GM12878 (cell line): ENCODE measurements around the gene RBSN.

Experiments
- BACH1 ChIP-seq: fragments of 450-650 bp; IDR thresholded peaks from 2 replicates; pipeline ENCODE4 v1.6.1; 2017; ENCODE audit warnings: mild to moderate bottlenecking, borderline replicate concordance
- CTCF ChIP-seq, 3 experiments: IDR thresholded peaks in 2 of 3; conservative IDR thresholded peaks in 1 of 3; 2 replicates each; pipeline ENCODE4 v1.5.1; 2011; ENCODE audit warnings: low read depth in 3 of 3, low read length in 3 of 3, mild to moderate bottlenecking in 3 of 3, control low read depth in 2 of 3, moderate library complexity in 2 of 3, inconsistent platforms in 1 of 3, mixed read lengths in 1 of 3; ENCODE audit not compliant: control insufficient read depth in 2 of 3, insufficient read depth in 1 of 3; ENCODE audit errors: extremely low read depth in 1 of 3
- DPF2 ChIP-seq: fragments of 450-650 bp; IDR thresholded peaks from 2 replicates; pipeline ENCODE4 v1.6.1; 2017; ENCODE audit warnings: mild to moderate bottlenecking
- EP300 ChIP-seq, 2 experiments: fragments of 150-350 bp in 1 of 2; IDR thresholded peaks; 2 replicates each; pipeline ENCODE4 v1.6.1; 2011 to 2012; ENCODE audit warnings: low read depth in 2 of 2, low read length in 2 of 2, borderline replicate concordance in 1 of 2, improper control_type of control experiment in 1 of 2, inconsistent platforms in 1 of 2; ENCODE audit not compliant: control insufficient read depth in 1 of 2
- JUNB ChIP-seq: IDR thresholded peaks from 2 replicates; pipeline ENCODE4 v1.6.1; 2016; ENCODE audit warnings: antibody characterized with exemption, mild to moderate bottlenecking
- KAT2A ChIP-seq: conservative IDR thresholded peaks from 2 replicates; pipeline ENCODE4 v1.6.1; 2011; ENCODE audit warnings: low read depth, low read length; ENCODE audit not compliant: control insufficient read depth
- KDM1A ChIP-seq: fragments of 200-600 bp; sonication (generic); IDR thresholded peaks from 2 replicates; pipeline ENCODE4 v1.6.1; 2016; ENCODE audit warnings: borderline replicate concordance
- LARP7 ChIP-seq: fragments of 450-650 bp; IDR thresholded peaks from 2 replicates; pipeline ENCODE4 v1.6.1; 2017; ENCODE audit warnings: mild to moderate bottlenecking
- NR2F1 ChIP-seq: fragments of 450-650 bp; conservative IDR thresholded peaks from 2 replicates; pipeline ENCODE4 v1.6.1; 2017; ENCODE audit warnings: mild to moderate bottlenecking
- SIN3A ChIP-seq: IDR thresholded peaks from 2 replicates; pipeline ENCODE4 v1.6.1; 2012; ENCODE audit warnings: low read depth, low read length, improper control_type of control experiment
- TAF1 ChIP-seq: IDR thresholded peaks from 2 replicates; pipeline ENCODE4 v1.6.1; 2011; ENCODE audit warnings: mild to moderate bottlenecking, low read depth, low read length, borderline replicate concordance
- USF2 ChIP-seq: IDR thresholded peaks from 2 replicates; pipeline ENCODE4 v1.6.1; 2011; ENCODE audit warnings: low read depth, low read length, improper control_type of control experiment, borderline replicate concordance
- ZSCAN29 ChIP-seq: fragments of 450-650 bp; IDR thresholded peaks from 2 replicates; pipeline ENCODE4 v1.6.1; 2017; ENCODE audit warnings: mild to moderate bottlenecking, moderate library complexity

GRCh38 chr3:15029625-15030024 is 69.3 kb downstream of the RBSN start:
- TF ChIP-seq LARP7 (no peak), CTCF (IDR thresholded peaks at IDR 0.05 in 2 of 3, conservative IDR thresholded peaks at IDR 0.05 in 1 of 3; ENCODE audit: control insufficient read depth in 2 of 3, extremely low read depth in 1 of 3, insufficient read depth in 1 of 3, low read depth in 3 of 3, low read length in 3 of 3) (no peak), TAF1 (no peak), USF2 (no peak), SIN3A (no peak), EP300 (IDR thresholded peaks at IDR 0.05; ENCODE audit: borderline replicate concordance in 1 of 2, control insufficient read depth in 1 of 2, low read depth in 2 of 2, low read length in 2 of 2) (no peak), KDM1A (no peak), BACH1 (no peak), DPF2 (no peak), ZSCAN29 (no peak), NR2F1 (no peak), JUNB (no peak), KAT2A (no peak)
